HG03045 (cell line): ENCODE results near the gene ELF5.

Experiments used
- ATAC-seq: cut with Tn5 transposase; IDR thresholded peaks from one replicate; pipeline ENCODE4 v1.9.1; 2021; ENCODE audit warnings: mild to moderate bottlenecking, moderate library complexity; ENCODE audit not compliant: unreplicated experiment

ELF5 gene

GRCh38 chr11:34493926-34494595 is 19.5 kb downstream of the ELF5 start:
- ATAC-seq = no peak

- ATAC-seq = no peak
These were observed 20.1 kb downstream of the ELF5 start for GRCh38 chr11:34493468-34493867.

GRCh38 chr11:34492806-34493414 is 20.7 kb downstream of the ELF5 start:
- no peak for ATAC-seq

- no peak for ATAC-seq
These were observed 23.3 kb downstream of the ELF5 start for GRCh38 chr11:34490304-34490703.

GRCh38 chr11:34488855-34489557 is 24.6 kb downstream of the ELF5 start:
- no peak for ATAC-seq

- no peak for ATAC-seq
These were observed 26.2 kb downstream of the ELF5 start for GRCh38 chr11:34487430-34487829.

GRCh38 chr11:34483106-34483874 is 30.3 kb downstream of the ELF5 start:
- ATAC-seq = no peak

- no peak for ATAC-seq
These were observed 32.3 kb downstream of the ELF5 start for GRCh38 chr11:34481307-34481706.

GRCh38 chr11:34480314-34480713 is 33.3 kb downstream of the ELF5 start:
- ATAC-seq = no peak

GRCh38 chr11:34478845-34479663 is 34.5 kb downstream of the ELF5 start:
- ATAC-seq = no peak

GRCh38 chr11:34476849-34477248 is 36.7 kb downstream of the ELF5 start:
- no peak for ATAC-seq

- no peak for ATAC-seq
These were observed 37.9 kb downstream of the ELF5 start for GRCh38 chr11:34475656-34476055.

GRCh38 chr11:34473603-34474169 is 39.9 kb downstream of the ELF5 start:
- ATAC-seq = no peak

GRCh38 chr11:34468209-34468841 is 45.3 kb downstream of the ELF5 start:
- no peak for ATAC-seq

- no peak for ATAC-seq
These were observed 46.6 kb downstream of the ELF5 start for GRCh38 chr11:34466802-34467488.

- no peak for ATAC-seq
These were observed 49.0 kb downstream of the ELF5 start for GRCh38 chr11:34464591-34465051.

- ATAC-seq = no peak
These were observed 52.4 kb downstream of the ELF5 start for GRCh38 chr11:34461215-34461614.

GRCh38 chr11:34460278-34460677 is 53.3 kb downstream of the ELF5 start:
- ATAC-seq = no peak

GRCh38 chr11:34459507-34460162 is 54.0 kb downstream of the ELF5 start:
- no peak for ATAC-seq
